ENCODE results near the gene TBC1D21.

TBC1D21 gene

DNA sequence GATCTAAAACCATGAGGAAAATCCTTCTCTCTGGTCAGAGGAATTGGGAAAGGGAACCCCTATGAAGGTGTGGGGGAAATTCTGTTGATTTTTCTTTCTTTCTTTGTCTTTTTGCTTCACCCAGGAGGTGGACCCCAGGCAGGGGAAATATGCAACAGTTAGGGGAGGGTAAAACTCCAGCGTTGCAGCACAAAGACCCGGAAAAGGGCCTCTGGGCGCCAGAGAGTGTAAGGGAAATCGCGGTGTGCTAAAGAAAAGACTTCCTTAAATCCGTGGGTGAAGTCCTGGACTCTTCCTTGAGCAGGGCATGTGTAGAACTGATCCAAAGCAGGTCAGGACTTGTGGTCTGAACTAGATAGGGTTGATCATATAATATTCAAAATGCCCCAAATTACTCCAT, 11.1 kb upstream of the TBC1D21 start:
- no peak for DNase-seq (ENCODE audit: low read depth)

DNA sequence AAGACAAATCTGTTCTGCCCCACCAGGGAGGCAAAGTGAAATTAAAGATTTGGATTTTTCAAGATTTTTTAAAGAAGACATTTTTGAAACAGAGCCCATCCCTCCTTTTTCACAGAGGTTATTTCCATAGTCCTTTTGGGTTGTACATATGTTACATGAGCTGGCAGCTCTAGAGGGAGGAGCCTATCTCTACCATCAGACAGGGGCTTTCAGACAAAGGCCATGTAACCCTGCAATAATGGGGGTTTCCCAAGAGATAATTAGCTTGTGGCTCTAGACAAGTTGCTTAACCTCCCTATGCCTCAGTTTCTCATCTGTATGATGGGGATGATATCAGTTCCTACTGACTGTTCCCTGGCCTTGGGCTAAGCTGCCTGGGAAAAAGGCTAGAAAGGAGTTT, 8.0 kb upstream of the TBC1D21 start:
- no peak for DNase-seq (ENCODE audit: low read depth)

DNA sequence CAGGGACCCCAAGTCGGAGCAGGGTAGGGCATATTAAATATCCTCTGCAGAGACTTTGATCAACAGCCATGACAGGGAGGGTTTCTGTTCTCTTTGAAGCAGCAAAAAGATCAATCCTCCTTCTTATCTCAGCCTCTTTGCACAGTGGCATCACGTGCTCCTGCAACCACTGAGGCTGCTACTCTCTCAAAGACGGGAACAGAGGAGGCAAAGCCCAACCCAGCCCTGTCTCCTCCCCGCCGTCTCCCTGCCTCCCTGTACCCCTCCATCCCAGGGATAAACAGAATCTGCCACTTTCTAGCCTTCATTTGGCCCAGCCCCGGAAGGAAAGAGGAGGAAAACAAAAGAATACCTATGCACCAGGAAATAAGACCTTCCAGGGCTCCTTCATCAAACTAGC, 7.5 kb upstream of the TBC1D21 start:
- no peak for DNase-seq (ENCODE audit: low read depth)

DNA sequence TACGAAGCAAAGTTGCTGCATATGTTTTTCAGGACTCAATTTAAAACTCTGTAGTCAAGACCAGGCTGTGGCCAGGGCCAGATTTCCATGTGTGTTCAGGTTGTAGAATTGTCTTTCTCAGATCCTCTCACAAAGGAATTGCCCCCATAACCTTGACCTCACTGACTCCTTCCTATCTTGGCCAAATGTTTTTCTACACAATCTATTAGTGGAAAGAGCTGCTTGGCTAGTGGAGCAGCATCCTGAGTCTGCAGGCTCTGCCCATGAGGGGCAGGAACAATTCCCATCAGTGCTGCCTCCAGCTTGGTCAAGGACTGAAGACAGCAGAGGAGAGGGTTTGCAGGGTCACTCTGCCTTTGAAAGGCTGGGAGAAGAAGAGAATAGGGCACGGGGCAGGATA, 6.9 kb upstream of the TBC1D21 start:
- DNase-seq (ENCODE audit: low read depth) = no peak

DNA sequence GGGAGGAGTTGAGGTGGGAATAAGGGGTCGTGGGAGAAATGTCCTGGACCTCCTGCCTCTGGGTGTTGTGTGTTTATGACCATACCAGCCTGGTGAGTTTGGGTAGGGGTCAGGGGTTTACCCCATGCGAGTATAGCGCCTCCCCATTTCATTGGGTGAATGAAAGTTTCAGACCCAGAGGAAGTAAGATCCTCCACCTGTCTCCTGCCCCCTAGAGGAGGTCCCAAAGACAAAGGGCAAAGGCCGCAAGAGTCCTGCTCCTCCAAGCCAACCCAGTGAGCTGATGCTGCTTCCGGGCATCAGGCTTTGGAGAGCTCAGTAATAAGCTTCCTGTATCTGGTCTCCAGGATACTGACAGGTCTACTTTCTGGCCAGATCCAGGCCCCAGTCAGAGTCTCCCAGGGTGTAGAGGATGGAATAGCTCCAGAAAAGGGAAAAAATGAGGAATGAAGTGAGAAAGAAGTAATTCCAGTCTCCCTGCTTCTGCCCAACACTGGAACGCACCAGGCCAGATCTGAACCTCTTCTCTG, 6.4 kb upstream of the TBC1D21 start:
- no peak for DNase-seq (ENCODE audit: low read depth)

DNA sequence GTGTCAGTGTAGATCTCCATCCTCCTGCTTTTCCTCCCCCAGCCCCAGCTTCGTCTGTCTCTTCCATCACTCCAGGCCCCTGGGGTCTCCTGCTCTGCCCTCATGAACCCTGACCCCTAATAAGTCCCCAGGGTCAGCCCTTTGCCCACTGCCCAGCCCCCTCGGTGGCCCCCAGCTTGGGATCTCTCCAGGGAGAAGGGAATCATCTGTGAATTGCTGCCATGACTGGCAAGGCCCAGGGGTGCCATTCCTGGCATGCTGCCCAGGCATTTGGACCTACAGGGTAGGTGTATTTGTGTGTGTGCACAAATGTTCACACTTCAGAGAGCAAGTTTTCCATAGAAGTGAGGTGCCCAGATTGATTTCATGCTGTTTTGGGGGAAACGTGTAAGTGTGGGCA, 5.9 kb upstream of the TBC1D21 start:
- no peak for DNase-seq (ENCODE audit: low read depth)

DNA sequence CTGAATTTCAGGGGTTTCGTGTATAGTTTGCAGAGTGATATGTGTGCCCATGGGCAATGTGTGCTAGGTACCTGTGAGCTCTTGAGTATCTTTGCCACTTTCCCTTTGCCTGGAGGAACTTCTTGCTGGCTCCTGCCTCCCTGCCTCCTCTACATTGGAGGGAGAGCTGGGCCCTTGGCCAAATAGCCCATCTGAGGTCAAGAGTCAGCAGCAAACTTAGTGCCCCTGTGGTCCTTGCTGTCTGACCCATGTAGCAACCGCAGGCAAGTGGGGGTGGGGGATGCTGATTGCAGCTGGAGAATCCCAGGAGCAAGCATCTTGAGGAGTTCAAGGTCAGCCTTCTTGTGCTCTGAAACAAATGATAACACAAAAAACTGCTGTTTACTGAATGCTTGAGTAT, 5.4 kb upstream of the TBC1D21 start:
- no peak for DNase-seq (ENCODE audit: low read depth)

DNA sequence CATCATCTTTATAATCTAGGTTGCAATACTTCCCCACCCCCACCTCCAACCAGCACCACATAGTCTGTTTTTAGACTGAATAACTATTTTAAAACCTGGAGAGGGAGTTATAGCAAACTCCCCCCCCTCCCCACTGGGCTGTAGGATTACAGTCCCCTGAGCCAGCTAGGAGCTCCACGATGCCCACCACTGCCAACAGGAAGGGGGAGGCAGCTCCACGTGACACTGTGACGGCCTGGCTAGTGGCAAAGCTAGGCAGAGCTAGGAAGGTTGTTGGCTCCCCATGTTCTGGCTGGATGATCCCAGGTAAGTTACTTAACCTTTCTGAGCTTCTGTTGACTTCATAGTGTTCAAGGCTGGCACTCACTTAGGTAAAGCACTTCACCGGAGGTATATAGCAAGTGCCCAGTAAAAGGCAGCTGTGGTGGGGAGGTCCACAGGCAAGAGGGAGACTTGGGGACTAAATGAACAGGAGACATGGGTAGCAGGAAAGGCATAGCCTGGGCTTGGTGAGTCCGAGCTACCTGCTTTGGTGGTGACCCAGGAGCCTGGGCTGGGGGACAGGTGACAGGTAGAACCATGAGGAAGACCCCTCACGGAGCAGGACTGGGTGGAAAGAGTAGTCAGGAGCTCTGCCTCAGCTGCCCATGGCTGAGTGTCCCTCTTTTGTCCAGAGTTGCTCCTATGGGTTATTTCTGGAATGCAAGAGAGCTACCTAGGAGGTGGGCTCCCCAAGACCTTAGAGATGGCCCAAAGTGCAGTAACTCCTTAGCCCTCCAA, 4.0 kb upstream of the TBC1D21 start:
- no peak for DNase-seq (ENCODE audit: low read depth)

DNA sequence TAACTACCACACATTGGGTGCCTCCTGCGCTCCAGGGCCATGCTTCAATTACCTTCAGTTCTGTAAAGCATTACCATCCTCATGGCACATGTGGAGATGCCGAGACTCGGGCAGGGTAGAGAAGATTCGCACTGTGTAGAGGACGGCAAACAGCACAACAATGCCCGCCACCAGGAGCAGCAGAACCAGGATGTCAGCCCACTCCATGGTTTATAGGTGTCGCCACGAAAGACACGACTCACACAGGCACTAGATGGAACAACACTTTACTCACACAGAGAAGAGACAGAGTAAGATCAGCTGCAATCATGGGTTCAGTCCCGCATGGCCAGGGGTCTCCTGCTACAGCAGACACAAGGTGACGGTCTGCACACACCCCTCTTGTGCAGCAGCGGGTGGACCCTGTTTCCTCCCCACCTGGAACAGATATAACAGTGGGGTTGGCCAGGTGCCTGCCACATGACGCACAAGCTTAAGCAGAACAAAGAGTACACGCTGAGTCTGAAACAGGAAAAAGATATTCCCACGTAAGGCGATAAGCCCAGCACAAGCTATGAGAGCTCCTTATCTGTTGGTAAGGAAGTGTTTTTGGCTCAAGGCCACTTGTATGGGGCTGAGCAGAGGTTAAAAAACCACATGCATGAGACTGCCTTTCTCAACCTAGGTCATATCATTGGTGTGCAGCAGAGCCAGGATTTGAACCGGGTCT, 2.5 kb upstream of the TBC1D21 start:
- DNase-seq (ENCODE audit: low read depth) = no peak

DNA sequence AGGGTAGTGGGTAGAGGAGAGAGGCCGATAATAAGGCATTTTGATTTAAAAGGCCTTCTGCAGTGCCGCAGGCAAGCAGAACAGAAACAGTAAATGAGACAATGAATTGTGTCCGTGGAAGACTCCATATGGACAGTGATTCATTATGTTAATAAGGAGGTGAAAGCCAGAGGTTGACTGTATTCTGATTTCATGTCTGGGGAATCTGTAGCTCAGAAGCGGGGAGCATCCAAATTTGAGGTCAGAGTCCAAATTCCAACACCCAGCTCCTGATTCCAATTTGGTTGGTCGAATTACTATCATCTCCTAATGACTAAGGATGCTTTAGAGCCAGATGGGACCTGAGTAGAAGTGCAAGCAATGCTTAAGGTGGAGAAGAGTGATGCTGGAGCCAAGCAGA, 1.0 kb upstream of the TBC1D21 start:
- no peak for DNase-seq (ENCODE audit: low read depth)

DNA sequence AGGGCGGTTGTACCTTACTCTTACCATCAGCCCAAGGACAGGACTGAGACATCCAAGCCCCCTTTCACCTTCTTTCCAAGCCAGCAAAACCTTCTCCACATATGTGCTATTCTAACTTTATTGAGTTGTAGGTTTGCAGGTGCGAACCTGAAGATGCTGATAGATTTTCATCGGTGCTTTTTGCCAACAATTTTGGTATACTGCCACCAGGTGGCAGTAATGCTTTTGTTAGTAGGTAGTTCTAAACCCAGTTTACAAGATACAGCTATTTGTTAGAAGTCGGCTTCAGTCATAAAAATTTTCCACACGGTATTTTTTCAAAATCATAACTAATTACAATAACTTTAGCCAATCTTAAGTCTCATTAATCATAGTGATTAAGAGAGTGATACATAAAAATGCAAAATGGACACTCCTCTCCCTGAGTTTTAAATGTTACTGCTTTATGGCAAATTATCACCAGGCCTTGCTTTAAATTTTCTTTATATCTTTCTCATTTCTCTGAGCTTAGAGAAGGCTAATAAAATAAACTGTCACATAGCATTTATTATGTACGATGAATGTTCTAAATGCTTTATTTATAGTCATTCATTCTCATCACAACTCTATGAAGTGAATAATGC, 636 bp downstream of the TBC1D21 start:
- DNase-seq (ENCODE audit: low read depth) = no peak

DNA sequence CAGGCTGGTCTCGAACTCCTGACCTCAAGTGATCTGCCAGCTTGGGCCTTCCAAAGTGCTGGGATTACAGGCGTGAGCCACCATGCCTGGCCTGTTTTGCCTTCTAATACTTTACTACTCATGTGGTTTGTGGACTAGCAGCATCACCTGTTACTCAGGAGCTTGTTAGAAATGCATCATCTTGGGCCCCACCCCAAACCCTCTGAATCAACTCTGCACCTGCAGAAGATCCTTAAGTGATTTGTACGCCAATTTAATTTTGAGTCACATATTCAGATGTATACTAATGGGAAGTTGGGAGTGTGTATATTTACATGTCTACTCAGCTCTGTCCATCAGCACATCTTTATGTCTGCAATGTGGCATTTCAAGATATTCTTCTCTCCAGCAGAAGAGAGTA, 6.1 kb downstream of the TBC1D21 start:
- DNase-seq (ENCODE audit: low read depth) = no peak

DNA sequence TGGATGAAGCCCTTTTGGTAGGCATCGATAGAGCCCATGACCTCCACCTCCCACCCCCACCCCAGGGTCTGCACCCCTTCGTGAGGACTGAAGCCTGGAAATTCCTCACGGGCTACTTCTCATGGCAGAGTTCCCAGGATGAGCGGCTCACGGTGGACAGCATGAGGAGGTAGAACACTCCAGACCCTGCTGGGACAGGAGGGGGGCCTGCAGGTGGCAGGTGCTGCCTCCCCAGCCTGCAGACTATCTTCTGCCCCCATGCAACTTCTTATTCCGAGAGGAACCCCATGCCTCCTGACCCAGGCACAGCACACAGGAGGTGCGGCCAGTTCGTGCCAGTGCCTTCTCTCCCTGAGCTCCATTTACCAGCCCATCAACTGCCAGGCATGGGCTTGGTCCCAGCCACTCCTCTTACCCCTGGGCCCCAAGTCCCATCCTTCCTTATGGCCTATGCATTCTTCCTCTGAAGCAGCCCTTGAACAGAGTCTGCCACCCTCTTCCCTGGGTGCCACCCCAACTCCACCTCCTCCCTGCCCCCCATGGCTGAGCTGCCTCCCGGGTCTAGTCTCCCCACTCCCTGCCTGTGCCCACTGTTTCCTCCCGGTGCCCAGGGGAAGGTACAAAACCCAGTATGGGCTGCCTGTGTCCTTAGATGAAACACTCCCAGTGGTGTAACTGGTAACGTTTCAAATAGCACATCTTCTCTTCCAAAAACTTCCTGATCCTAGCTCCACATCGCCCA, 8.4 kb downstream of the TBC1D21 start:
- no peak for DNase-seq (ENCODE audit: low read depth)

DNA sequence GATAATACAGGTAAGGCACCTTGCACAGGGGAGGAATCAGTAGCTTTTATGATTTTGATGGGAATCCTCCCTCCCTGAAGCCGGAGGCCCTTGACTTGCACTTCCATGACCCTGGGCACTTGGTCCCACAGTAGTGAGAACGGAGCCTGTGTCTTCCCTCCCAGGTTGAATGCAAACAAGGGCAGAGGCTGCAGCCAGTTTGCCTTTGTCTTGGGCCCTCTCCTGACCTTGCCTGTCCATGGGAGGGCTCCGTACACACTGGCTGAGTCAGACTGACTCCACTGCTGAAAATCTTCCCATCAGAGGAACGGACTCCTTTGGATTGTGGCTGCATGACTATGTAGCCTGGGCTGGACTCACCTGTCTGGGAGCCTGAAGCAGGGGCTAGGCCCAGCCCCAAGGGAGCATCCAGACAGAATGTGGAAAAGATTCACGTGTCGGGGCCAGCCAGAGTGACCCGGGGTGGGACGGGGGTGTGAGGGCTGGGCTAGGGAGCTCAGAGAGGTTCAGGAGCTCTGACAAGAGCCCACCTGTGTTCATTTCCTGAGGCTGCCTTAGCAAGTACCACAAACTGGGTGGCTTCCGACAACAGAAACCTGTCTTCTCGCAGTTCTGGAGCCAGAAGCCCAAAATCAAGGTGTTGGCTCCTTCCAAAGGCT, 9.5 kb downstream of the TBC1D21 start:
- DNase-seq (ENCODE audit: low read depth) = no peak

DNA sequence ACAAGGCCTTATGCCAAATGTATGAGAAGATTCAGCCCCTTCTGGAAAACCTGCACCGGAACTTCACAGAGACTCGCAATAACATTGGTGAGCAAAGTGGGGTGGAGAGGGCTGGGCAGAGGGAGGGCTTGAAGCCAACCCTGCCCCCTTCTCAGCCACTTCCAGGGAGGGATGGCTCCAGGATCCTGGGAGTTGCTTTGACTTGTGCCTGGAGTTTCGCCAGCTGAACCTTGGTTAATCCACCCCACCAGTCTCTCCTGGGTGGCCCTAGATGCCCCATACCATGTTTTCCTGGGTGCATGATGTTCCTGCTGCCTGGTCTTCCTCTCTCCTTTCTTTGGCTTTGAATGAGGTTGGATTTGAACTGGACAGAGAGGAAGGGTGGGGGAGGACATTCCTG, 10.8 kb downstream of the TBC1D21 start:
- DNase-seq (ENCODE audit: low read depth) = no peak

DNA sequence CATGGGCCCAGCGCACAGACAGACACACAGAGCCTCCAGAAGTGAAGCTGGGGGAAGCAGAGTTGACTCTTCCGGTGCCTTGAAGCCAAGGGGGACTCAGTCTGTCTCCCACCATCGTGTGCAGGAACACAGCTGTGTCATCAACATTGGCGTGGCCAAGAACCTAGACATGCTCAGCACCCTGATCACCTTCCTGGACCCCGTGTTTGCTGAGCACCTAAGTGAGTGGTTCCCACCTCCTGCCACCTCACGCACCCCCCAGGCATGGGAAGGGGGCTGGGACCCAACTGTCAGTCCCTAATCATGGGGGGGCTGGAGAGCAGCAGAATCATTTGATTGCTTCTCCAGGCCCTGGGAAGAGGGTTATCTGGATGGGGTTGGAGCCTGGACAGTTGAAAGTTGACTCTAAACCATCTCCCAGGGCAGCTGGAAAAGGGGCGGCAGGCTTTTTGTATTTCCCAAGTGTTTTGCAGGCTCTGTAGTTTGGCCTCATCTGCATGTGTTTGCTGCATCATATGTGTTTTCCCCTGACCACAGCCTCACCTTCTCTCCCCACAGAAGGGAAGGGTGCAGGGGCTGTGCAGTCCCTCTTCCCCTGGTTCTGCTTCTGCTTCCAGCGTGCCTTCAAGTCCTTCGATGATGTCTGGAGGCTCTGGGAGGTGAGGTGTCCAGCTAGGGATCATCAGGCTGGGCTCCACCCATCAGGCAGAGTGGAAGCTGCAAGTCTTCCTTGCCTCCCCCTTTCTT, 12.8 kb downstream of the TBC1D21 start:
- no peak for DNase-seq (ENCODE audit: low read depth)

DNA sequence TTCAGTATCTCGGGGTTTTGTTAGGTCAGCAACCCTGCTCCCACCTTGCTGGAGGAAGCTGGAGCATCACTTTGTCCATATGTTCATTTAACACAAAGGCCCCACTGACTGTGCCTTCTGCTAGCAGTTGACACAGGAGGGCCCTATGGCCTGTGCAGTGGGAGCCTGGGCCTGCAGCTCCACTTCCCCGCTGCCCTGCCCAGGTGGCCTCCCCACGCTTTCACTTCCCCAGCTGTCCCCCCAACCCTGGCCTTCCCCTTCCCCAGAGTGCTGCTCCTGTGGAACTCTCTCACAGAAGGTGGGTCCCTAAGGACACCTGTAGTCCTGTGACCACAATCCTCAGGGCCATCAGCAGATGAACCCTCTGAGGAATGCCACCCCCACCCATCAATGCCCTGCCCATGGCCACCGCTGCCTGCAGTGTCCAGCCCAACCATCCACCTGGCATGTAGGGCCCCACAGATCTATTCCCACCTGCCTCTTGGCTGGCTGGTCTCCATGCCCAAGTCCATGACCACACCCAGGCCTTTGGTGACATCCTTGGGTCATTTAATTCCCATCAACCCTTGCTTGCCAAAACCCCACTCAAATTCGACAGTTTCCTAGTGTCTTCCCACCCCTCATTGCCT, 13.5 kb downstream of the TBC1D21 start:
- DNase-seq (ENCODE audit: low read depth) = no peak

DNA sequence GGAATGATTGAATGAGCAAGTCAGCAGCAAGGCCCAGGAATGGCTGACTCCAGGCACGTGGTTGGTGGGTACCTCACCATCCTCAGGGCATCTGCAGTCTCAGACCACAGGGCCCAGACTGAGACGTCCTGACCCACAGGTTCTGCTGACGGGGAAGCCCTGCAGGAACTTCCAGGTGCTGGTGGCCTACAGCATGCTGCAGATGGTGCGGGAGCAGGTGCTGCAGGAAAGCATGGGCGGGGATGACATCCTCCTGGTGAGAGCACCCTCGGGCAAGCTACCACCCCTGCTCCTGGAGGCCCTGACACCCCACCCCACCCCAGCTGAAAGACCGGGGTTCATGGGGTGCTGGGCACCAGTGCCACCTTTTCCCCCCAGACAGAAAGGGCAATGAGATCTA, 14.1 kb downstream of the TBC1D21 start:
- no peak for DNase-seq (ENCODE audit: low read depth)

DNA sequence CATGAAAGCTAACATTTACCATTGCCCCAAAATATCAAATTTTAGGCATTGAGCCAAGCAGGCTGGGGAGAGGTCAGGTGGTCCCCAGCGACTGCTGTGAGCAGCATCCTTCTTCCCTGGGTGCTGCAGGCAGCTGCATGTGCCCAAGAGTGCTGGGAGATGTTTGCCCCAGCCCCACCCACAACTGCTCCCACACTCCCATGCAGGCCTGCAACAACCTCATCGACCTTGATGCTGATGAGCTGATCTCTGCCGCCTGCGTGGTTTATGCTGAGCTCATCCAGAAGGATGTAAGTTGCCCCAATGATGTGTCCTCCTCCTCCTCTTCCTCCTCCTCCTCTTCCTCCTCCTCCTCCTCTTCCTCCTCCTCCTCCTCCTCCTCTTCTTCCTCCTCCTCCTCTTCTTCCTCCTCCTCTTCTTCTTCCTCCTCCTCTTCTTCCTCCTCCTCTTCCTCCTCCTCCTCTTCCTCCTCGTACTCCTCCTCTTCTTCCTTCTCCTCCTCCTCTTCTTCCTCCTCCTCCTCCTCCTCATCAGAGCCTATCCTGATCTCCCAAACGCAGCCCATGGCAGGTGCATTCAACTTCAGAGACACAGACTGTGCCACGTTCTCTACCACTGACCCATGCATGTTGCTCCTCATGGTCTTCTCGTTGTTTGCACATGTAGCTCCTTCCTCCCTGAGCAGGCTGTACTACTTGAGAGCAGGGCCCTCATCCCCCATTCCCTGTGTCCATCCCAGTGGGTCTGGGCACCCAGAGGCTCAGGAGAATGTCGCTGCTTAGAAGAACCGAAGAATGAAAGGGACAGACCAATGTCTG, 15.1 kb downstream of the TBC1D21 start:
- no peak for DNase-seq (ENCODE audit: low read depth)

All from activated T-cell treated with anti-CD3 and anti-CD28 coated beads for 48 hours (primary cell).